HepG2 (cell line): ENCODE data around the gene TMEM14C. TPM values are rescaled to one million over a fixed set of nuclear protein-coding genes. Genes with fewer than 3 reads are reported as not detected.

Source experiments
- AHR ChIP-seq: IDR thresholded peaks from 2 replicates; pipeline ENCODE4 v1.6.1; 2018; ENCODE audit warnings: missing genetic modification reagents, missing compliant biosample characterization
- NFE2L1 ChIP-seq: sonication (generic); formaldehyde crosslinking; IDR thresholded peaks from 2 replicates; pipeline ENCODE4 v1.4.0; 2020; ENCODE audit warnings: missing genetic modification reagents, mild to moderate bottlenecking, borderline replicate concordance
- RBFOX2 ChIP-seq: fragments of 200-400 bp; formaldehyde crosslinking; IDR thresholded peaks from 2 replicates; pipeline ENCODE4 v1.6.1; 2017; ENCODE audit warnings: low read depth, mild to moderate bottlenecking, low read length
- SALL2 ChIP-seq: sonication (generic); formaldehyde crosslinking; IDR thresholded peaks from 2 replicates; pipeline ENCODE4 v1.8.1; 2023; ENCODE audit warnings: mild to moderate bottlenecking, missing genetic modification reagents, inconsistent platforms
- THAP11 ChIP-seq: IDR thresholded peaks from 2 replicates; pipeline ENCODE4 v1.6.1; 2016; ENCODE audit warnings: missing biosample characterization, missing genetic modification reagents
- ZNF253 ChIP-seq: sonication (generic); formaldehyde crosslinking; IDR thresholded peaks from 2 replicates; pipeline ENCODE4 v1.8.0; 2022; ENCODE audit warnings: mild to moderate bottlenecking, missing genetic modification reagents, borderline replicate concordance
- polyA plus RNA-seq, 8 experiments: library from polyadenylated mRNA; depleted of rRNA in 3 of 8; stranded (reverse) in 7 of 8; unstranded in 1 of 8; fragments of >200 nt; fragmentation: Illumina TruSeq in 4 of 8; extraction: Trizol in 4 of 8; gene quantifications; 2 replicates each; pipeline versions ENCODE4 v1.2.1 to v1.2.3, GENCODE V29; 2011 to 2016; ENCODE audit warnings: low read depth in 4 of 8, missing spikeins in 1 of 8, mixed read lengths in 1 of 8; ENCODE audit not compliant: insufficient read depth in 1 of 8
- total RNA-seq, 5 experiments: library from RNA; depleted of rRNA; stranded (reverse); fragments of >200 nt; fragmentation: Illumina TruSeq; extraction: Trizol; gene quantifications; 2 replicates each; pipeline ENCODE4 v1.2.3, GENCODE V29; 2016; ENCODE audit warnings: low read depth in 1 of 5
- TF ChIP-seq, protein P1 (sequence below): sonication (generic); formaldehyde crosslinking; IDR thresholded peaks from 2 replicates; pipeline ENCODE4 v1.4.0; 2020; ENCODE audit warnings: missing genetic modification reagents
- TF ChIP-seq, protein P2 (sequence below): sonication (generic); formaldehyde crosslinking; IDR thresholded peaks from 2 replicates; pipeline ENCODE4 v1.5.1; 2020; ENCODE audit warnings: mild to moderate bottlenecking, missing genetic modification reagents, borderline replicate concordance

Gene TMEM14C
- total and polyA plus RNA-seq, 2 of the 13 experiments (the other 11 are each of a cell fraction or from before 2014, with no cell fraction given): 184 TPM

- TF ChIP-seq SALL2 (CRISPR knock-in tag) (0 out of 2 replicates have a peak, but pooled peaks have one; percentile 48), RBFOX2 (peak; percentile 88), NFE2L1 (0 out of 2 replicates have a peak, but pooled peaks have one; percentile 7), AHR (CRISPR knock-in tag) (peak; percentile 38; the same call in 1 of the 2 replicates), THAP11 (CRISPR knock-in tag) (0 out of 2 replicates have a peak, but pooled peaks have one; percentile 25), ZNF253 (CRISPR knock-in tag) (peak; percentile 18; the same call in 1 of the 2 replicates)
- TF ChIP-seq, protein P1, sequence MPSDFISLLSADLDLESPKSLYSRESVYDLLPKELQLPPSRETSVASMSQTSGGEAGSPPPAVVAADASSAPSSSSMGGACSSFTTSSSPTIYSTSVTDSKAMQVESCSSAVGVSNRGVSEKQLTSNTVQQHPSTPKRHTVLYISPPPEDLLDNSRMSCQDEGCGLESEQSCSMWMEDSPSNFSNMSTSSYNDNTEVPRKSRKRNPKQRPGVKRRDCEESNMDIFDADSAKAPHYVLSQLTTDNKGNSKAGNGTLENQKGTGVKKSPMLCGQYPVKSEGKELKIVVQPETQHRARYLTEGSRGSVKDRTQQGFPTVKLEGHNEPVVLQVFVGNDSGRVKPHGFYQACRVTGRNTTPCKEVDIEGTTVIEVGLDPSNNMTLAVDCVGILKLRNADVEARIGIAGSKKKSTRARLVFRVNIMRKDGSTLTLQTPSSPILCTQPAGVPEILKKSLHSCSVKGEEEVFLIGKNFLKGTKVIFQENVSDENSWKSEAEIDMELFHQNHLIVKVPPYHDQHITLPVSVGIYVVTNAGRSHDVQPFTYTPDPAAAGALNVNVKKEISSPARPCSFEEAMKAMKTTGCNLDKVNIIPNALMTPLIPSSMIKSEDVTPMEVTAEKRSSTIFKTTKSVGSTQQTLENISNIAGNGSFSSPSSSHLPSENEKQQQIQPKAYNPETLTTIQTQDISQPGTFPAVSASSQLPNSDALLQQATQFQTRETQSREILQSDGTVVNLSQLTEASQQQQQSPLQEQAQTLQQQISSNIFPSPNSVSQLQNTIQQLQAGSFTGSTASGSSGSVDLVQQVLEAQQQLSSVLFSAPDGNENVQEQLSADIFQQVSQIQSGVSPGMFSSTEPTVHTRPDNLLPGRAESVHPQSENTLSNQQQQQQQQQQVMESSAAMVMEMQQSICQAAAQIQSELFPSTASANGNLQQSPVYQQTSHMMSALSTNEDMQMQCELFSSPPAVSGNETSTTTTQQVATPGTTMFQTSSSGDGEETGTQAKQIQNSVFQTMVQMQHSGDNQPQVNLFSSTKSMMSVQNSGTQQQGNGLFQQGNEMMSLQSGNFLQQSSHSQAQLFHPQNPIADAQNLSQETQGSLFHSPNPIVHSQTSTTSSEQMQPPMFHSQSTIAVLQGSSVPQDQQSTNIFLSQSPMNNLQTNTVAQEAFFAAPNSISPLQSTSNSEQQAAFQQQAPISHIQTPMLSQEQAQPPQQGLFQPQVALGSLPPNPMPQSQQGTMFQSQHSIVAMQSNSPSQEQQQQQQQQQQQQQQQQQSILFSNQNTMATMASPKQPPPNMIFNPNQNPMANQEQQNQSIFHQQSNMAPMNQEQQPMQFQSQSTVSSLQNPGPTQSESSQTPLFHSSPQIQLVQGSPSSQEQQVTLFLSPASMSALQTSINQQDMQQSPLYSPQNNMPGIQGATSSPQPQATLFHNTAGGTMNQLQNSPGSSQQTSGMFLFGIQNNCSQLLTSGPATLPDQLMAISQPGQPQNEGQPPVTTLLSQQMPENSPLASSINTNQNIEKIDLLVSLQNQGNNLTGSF (CRISPR knock-in tag): no peak
- TF ChIP-seq, protein P2, sequence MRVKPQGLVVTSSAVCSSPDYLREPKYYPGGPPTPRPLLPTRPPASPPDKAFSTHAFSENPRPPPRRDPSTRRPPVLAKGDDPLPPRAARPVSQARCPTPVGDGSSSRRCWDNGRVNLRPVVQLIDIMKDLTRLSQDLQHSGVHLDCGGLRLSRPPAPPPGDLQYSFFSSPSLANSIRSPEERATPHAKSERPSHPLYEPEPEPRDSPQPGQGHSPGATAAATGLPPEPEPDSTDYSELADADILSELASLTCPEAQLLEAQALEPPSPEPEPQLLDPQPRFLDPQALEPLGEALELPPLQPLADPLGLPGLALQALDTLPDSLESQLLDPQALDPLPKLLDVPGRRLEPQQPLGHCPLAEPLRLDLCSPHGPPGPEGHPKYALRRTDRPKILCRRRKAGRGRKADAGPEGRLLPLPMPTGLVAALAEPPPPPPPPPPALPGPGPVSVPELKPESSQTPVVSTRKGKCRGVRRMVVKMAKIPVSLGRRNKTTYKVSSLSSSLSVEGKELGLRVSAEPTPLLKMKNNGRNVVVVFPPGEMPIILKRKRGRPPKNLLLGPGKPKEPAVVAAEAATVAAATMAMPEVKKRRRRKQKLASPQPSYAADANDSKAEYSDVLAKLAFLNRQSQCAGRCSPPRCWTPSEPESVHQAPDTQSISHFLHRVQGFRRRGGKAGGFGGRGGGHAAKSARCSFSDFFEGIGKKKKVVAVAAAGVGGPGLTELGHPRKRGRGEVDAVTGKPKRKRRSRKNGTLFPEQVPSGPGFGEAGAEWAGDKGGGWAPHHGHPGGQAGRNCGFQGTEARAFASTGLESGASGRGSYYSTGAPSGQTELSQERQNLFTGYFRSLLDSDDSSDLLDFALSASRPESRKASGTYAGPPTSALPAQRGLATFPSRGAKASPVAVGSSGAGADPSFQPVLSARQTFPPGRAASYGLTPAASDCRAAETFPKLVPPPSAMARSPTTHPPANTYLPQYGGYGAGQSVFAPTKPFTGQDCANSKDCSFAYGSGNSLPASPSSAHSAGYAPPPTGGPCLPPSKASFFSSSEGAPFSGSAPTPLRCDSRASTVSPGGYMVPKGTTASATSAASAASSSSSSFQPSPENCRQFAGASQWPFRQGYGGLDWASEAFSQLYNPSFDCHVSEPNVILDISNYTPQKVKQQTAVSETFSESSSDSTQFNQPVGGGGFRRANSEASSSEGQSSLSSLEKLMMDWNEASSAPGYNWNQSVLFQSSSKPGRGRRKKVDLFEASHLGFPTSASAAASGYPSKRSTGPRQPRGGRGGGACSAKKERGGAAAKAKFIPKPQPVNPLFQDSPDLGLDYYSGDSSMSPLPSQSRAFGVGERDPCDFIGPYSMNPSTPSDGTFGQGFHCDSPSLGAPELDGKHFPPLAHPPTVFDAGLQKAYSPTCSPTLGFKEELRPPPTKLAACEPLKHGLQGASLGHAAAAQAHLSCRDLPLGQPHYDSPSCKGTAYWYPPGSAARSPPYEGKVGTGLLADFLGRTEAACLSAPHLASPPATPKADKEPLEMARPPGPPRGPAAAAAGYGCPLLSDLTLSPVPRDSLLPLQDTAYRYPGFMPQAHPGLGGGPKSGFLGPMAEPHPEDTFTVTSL (CRISPR knock-in tag): 0 out of 2 replicates have a peak, but pooled peaks have one; percentile 18
Observed at GRCh38 chr6:10720265-10720959, 2.5 kb upstream of the TMEM14C start (continued).
